GM20000 (cell line): ENCODE measurements around the gene CFH.

Experiments
- DNase-seq: peaks from one replicate; pipeline ENCODE4 v3.0.0; 2012; ENCODE audit warnings: low spot score
- TF ChIP-seq, protein P1 (sequence below): IDR thresholded peaks from 2 replicates; pipeline ENCODE4 v1.5.1; 2012; ENCODE audit warnings: mild to moderate bottlenecking, control low read depth; ENCODE audit errors: extremely low read depth, missing control alignments

CFH gene

DNA sequence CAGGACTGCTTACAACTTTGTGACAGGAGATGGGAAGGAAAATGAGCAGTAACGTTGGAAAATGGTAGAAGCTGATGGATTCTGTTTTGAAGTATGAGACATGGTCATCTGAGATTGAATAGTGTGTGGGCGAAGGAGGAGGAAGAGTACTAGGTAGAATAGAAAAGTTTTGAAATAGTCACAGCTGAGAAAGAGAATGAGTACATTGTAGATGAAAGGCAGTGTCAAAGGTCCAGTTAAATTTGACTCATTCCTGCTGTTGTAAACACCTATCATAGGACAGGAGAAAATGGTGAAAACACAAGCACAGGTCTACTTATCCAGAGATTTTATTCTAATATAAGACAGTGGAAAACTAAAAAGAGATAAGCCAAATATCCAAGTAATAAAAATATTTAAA, 66.0 kb downstream of the CFH start:
- no peak for DNase-seq
- TF ChIP-seq, protein P1, sequence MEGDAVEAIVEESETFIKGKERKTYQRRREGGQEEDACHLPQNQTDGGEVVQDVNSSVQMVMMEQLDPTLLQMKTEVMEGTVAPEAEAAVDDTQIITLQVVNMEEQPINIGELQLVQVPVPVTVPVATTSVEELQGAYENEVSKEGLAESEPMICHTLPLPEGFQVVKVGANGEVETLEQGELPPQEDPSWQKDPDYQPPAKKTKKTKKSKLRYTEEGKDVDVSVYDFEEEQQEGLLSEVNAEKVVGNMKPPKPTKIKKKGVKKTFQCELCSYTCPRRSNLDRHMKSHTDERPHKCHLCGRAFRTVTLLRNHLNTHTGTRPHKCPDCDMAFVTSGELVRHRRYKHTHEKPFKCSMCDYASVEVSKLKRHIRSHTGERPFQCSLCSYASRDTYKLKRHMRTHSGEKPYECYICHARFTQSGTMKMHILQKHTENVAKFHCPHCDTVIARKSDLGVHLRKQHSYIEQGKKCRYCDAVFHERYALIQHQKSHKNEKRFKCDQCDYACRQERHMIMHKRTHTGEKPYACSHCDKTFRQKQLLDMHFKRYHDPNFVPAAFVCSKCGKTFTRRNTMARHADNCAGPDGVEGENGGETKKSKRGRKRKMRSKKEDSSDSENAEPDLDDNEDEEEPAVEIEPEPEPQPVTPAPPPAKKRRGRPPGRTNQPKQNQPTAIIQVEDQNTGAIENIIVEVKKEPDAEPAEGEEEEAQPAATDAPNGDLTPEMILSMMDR, result no peak

- TF ChIP-seq, protein P1, result peak; percentile 87
- DNase-seq, result peak; percentile 32
Observed at GRCh38 chr1:196723325-196724185, 71.7 kb downstream of the CFH start.

DNA sequence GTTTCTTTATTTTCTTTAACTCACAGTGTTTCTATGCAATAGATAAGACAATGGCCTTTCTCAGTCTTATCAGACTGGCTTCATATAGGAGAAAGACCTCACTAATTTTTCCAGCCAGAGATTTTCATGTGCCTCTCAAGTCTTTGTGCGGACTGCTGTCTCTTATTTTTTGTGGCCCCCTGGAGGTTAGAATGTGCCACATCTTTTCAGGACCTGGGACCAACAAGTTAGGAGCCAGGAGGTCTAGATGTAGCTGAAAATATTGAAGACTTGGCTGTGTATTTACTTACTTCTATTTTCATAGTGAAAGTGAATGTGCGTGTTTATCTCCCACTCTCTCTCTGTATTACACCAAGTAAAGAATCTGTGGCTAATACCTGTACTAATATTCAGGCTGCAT, 80.7 kb downstream of the CFH start:
- no peak for DNase-seq
- TF ChIP-seq, protein P1, result no peak

GRCh38 chr1:196733091-196733970, 81.5 kb downstream of the CFH start:
- DNase-seq, result no peak
- TF ChIP-seq, protein P1, result no peak

- DNase-seq, result no peak
- TF ChIP-seq, protein P1, result no peak
Observed at GRCh38 chr1:196734006-196734405, 82.2 kb downstream of the CFH start.

- no peak for DNase-seq
Observed at GRCh38 chr1:196734460-196734859, 82.6 kb downstream of the CFH start.

More at GRCh38 chr1:196734460-196734859, 82.6 kb downstream of the CFH start:
- TF ChIP-seq, protein P1, result no peak
